22Rv1 (cell line): ENCODE measurements around the gene RASD2.

ENCODE experiments used
- CTCF ChIP-seq: fragments of 450-650 bp; IDR thresholded peaks from 2 replicates; pipeline ENCODE4 v1.5.1; 2017; ENCODE audit warnings: mild to moderate bottlenecking
- ZFX ChIP-seq: fragments of 450-650 bp; IDR thresholded peaks from 2 replicates; pipeline ENCODE4 v1.6.1; 2017; ENCODE audit warnings: antibody characterized with exemption, borderline replicate concordance

DNA sequence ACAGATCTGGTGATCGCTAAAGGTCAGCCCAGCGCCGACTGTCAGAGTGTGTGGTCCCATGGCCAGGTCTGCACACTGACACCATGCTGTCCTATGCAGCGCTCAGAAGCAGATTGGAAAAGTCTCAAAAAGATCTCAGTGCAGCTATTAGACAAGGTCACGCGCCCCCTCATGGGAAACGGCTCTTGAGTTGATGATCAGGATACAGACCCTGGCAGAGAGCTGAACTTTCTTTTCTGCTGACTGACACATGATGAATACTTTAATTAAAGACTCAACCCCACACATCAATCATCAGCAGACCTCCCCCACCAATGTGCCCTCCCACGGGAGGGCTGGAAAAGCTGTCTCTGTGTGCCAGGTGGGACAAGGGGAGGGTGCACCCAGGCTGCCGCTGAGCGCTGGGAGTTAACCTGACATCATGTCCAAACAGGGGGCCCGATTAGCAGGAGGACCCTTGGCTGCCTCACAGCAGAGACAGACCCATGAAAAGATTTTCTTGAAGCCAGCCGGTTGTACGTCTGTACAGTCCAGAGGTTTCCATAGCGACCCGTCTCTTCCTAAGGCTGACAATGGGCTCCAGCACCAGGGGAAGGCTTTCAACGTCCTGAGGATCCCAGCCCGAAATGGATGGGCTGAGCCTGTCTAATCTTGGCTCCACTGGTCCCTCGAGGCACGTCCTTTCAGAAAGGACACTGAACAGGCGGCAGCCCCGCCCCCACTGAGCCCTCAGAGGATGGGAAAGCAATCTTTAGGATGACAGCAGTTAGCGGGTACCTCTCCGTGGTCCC is 26.9 kb downstream of the RASD2 start:
- TF ChIP-seq CTCF (no peak), ZFX (no peak)
